Embryonic facial prominence (tissue), 1 donor: Measurements from ENCODE around the gene RPS15A.

Experiments
- DNase-seq: peaks from one replicate; pipeline ENCODE4 v3.0.0-alpha.2; 2016; ENCODE audit errors: extremely low spot score

The RPS15A gene

GRCh38 chr16:18789850-18790706, at the start of gene RPS15A:
Gene RPS15A, minus strand, starts transcription at chr16:18790334. Its CDS starts 1,221 bp downstream, at chr16:18789113.
- peak; percentile 94 for DNase-seq

- DNase-seq: no peak
These were observed 49.4 kb upstream of the RPS15A start for GRCh38 chr16:18839555-18839954.

DNA sequence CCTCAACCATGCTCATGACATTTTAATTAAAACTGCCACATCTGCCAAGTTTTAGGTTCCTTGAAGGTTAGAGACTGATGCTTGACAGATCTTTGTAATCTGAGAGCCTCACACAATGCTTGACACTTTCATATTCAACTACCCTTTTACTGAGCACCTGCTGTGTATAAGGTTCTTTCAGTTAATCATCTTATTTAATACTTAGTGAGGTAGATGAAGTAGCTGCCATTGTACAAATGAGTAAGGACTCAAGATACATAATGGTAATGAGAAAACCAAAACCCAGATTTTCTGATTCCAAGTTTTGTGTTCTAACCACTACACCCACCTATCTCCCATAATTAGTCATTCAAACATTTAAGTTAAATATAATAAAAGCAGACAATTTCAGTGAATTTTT, 46.6 kb upstream of the RPS15A start:
- DNase-seq: no peak

GRCh38 chr16:18834864-18835263, 44.7 kb upstream of the RPS15A start:
- DNase-seq: no peak

GRCh38 chr16:18833707-18834505, 43.8 kb upstream of the RPS15A start:
- DNase-seq: no peak

- no peak for DNase-seq
These were observed 42.5 kb upstream of the RPS15A start for GRCh38 chr16:18832613-18833012.

DNA sequence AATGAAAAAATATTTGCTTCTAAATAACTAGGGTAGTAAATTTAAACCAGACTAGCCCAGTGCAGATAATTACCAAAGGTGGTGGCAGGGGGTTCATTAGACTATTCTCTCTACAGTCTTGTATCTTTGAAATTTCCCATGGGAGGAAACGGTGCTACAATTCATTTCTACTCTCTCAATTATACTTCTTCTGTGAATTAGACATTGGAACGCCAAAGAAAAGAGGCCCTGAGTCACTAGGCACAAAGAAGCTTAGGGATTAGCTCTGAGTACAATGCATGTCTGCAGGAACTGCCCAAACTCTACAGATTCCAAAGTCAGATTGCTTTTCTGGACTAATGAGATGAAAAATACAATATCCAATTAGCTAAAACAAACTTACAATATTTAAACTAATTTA, 41.9 kb upstream of the RPS15A start:
- no peak for DNase-seq

DNA sequence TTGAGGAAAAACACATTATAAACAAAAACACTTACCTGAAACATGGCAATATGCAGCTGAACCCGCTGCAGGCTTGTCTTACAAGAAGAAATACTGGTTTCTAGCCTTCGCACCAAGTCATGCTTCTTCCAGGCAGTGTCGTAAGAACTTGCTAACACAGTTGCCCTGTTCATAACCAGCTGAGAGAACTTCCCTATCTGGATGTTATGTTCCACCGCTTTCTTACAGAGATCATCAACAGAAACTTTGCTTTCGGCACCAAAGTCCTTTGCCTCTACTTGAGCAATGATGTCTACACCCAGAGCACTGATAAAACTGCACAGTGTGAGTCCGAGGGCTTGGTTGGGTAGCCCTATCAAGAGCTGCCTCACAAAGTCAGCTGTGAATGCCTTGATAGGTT, 39.1 kb upstream of the RPS15A start:
- no peak for DNase-seq

GRCh38 chr16:18827890-18828289, 37.8 kb upstream of the RPS15A start:
- no peak for DNase-seq

- DNase-seq: no peak
These were observed 26.2 kb upstream of the RPS15A start for GRCh38 chr16:18816286-18816685.

GRCh38 chr16:18811925-18812324, 21.8 kb upstream of the RPS15A start:
- DNase-seq: no peak

DNA sequence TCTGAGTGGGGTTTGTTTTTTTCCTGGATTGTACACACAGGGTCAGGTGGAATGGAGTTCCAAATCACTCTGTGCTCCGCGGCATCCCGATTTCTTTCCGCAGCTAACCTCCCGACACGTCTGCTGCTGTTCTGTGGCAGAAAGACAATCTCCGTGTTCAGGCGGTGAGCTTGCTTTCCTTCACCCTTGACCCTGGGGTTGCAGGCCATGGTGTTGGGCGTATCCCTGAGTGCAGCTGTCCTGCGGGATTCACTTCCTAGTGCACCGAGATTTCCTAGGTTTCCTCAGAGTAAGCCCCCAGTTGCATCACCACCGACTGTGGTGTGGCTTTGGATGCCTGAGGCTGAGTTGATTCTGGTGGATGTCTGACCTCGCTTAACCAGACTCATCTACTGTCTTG, 19.0 kb upstream of the RPS15A start:
- DNase-seq: no peak

GRCh38 chr16:18805257-18805773, 15.2 kb upstream of the RPS15A start:
- no peak for DNase-seq

- no peak for DNase-seq
These were observed 14.4 kb upstream of the RPS15A start for GRCh38 chr16:18804540-18804939.

DNA sequence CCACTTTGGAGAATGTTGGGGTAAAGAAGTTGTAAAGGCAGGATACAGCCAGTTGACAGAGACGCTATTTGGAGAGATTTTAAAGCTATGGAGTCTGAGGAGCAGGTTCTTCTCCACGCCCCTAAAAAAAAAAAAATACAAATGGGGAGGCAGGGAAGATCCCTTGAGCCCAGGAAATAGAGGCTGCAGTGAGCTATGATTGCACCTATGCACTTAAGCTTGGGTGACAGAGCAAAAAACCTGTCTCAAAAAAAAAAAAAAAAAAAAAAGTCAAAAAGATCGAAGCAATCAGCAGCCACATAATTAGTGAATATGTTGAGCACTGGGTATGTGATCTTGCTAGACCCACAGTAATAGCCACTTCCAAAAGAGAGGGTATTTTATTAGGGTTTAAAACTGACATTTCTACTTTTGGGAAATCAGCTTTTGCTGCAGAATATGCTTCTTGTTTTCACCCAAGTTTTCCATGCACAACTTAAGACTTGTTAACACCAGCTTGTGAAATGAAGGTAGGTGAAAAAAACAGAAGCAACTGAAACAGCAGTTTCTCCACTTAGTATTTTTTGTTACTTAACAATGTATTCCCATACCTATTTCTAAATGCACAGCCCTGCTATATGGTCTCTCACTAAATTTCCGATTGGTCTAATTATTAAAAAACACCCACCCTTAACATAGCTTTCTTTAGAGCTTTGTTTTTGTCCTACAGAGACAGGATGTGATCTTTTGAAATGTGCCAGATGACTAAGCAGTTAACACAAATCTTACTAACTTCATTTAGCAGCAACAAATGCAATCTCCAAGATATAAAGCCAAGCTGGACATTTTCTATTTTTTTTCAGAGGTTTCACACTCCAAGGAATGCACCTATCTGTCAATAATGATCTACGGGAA, 13.7 kb upstream of the RPS15A start:
- no peak for DNase-seq

- DNase-seq: no peak
These were observed 12.7 kb upstream of the RPS15A start for GRCh38 chr16:18802767-18803343.

DNA sequence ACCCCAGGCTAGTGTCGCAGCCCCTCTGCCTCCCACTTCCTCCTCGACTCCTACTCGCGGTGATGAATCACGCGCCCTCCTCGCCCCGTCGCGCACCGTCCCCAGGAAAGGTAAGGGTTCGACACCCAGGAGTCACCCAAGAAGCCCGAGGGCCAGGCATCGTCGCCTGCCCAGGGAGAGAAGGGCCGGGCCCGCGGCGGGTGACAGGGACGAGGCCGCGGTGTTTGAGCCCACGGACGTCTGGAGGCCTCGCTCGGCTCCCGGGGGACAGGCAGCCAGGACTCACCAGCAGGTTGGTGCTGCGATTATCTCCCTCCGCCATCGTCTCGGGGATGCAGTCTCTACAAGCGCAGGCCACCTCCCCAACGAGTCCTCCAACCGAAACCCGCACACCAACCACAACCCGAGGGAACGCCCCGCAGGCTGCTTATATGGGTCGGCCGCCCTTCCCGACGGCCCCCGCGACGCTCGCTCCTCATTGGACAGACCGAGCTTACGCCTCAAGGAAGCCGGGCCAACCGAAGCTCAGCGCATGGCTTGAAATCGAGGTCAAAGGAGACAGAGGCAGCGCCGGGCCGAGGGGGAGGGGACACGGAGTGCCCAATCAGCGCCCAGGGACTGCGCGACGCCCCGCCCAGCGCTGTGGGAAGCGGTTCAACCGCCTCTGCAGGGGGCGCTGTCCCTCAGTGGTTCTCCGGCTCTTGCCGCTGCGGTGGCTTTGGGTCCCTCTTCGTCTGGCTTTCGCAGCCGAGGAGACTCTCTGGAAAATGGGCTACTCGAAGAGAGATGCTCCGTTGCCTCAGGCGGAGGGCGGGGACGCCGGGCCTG, 11.2 kb upstream of the RPS15A start, which contains the start of gene ARL6IP1:
TSS of gene ARL6IP1 (minus strand) at position 405 of the 828 bp plus-strand sequence. CDS start at position 322, 83 bp downstream.
- peak; percentile 98 for DNase-seq

DNA sequence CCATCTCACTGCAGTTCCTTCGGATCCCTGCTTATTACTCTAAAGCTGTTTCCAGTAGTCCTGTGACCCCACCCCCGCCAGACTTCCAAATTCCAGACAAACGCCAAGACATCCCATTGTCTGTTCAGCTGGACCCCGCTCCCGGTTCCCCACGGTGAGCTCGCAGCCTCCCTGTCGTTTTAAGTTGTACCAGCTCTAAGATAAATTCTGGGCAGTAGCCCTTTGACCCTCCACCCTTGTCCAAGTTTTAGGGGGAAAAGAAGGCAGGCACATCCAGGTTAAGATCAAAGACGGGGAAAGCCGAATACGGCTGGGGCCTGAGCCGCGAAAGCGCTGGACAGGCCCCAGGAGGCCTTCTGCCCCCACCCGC, 10.6 kb upstream of the RPS15A start:
- DNase-seq: no peak

DNA sequence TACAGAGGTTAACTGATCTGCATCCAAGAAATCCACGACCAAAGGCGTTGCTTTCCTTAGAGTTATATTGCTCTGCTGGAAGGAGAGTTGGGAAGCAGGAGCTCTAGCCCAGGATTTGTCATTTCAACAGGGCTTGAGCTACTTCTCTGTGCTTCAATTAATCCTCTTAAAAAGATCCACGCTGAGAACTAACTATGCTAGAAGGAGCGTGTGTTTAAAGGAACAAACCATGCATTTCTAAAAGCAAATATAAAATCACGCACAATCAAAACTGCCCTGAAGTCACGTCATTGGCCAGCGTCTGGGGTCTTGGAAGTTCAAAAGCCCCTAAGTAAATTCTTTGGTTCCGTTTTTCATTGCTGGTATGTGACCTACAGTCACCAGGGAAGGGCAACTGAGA, 10.2 kb upstream of the RPS15A start:
- no peak for DNase-seq

- no peak for DNase-seq
These were observed 9.4 kb upstream of the RPS15A start for GRCh38 chr16:18799500-18799899.
